A172 (cell line): Measurements from ENCODE around the gene ZNF230. TPM values are rescaled to one million over a fixed set of nuclear protein-coding genes. Genes with fewer than 3 reads are reported as not detected.

ENCODE experiments used
- DNase-seq: peaks from one replicate; pipeline ENCODE4 v3.0.0-alpha.2; 2015; ENCODE audit warnings: low spot score
- total RNA-seq: library from RNA; depleted of rRNA; stranded (reverse); fragments of >200 nt; shearing (Covaris generic); gene quantifications from 2 replicates; pipeline ENCODE4 v1.2.3, GENCODE V29; 2014; rRNA removed

ZNF230 gene
- 6.0 and 6.3 TPM in 2 replicates for total RNA-seq

DNA sequence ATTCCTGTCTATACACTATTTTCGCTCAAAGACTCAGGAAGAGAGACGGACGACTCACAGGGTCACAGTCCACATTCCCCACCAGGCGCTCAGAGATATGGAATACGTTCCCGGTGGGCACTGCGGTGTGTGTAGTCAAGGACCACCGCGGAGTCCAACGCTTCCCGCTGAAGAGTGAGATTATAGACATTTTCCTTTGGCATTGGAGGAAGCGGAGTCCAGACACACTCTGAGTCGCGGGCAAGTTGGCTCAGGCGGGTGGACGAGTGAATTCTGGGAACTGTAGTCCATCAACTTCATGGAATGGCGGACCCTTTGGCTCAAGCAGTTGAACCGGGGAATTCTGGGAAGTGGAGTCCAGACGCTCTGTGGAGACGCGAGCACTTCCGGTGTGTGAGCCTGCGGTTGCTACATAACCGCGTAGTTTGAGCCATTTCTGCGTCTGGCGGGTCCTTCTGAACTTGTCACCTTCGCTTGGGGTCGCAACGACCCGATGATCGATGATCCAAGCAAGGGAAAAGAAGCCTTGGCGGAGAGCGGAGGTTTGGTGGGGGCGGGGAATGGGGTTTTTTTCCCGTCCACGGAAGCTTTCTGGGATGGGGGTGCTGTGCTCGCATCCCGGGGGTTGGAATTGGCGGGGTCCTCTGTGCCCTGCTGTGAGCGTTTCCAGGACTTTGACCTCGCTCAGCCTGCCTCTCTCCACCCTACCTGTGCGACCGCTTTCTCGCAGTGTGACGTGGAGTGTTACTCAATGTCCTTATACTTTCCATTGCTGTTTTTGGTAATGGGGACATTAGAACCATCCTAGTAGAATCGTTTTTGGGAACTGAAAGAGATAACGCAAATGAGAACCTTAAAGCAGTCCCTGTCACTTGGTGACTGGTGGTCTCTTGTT lies at the start of gene ZNF230:
Gene ZNF230 (plus strand): TSS at position 392 of the 895 bp plus-strand sequence. CDS start 4,122 bp downstream, outside the sequence.
- DNase-seq: peak; percentile 95

- no peak for DNase-seq
Observed at GRCh38 chr19:43956827-43957226, 45.9 kb upstream of the ZNF230 start.

DNA sequence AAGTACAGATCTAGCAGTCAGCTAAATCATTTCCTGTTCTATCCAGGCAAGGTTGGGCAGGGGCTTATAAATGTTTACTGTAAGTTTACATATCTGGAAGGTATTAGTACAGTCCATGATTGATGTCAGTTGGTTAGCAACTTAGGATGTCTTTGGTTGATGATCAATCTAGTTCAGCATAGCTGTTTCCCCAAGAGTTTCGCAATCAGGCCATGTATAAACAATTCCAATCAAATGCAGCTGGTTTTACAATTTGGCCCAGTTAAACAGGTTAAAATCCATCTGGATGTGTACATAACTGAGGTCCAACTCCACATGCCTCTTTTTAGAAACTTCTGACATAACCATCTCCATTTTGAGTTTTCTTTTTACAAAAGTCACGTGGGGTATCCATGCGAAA lies 44.9 kb upstream of the ZNF230 start:
- DNase-seq: no peak

DNA sequence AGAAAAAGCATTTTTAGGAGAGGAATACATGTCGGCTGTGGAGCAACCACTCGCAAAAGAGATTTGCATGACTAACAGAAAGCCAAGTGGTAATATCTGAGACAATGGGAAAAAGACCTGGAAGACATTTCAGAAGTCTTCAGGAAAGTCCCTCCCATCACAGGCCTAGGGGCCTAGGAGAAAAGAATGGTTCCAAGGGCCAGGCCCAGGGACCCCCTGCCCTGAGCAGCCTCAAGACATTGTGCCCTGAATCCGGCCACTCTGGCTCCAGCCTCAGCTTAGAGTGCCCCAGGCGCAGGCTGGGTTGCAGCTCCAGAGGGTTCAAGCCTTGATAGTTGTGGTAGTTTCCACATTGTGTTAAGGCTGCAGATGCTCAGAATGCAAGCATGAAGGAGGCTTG lies 42.3 kb upstream of the ZNF230 start:
- DNase-seq: no peak

DNA sequence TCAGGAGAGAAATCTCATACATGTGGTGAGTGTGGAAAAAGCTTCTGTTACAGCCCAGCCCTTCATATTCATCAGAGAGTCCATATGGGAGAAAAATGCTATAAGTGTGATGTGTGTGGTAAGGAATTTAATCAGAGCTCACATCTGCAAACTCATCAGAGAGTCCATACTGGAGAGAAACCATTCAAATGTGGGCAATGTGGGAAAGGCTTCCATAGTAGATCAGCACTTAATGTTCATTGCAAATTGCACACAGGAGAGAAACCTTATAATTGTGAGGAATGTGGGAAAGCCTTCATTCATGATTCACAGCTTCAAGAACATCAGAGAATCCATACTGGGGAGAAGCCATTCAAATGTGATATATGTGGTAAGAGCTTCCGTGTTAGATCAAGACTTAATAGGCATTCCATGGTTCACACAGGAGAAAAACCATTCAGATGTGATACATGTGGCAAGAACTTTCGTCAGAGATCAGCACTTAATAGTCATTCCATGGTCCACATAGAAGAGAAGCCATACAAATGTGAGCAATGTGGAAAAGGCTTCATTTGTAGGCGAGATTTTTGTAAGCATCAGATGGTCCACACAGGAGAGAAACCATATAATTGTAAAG lies 36.6 kb upstream of the ZNF230 start:
- no peak for DNase-seq

GRCh38 chr19:43976732-43977131 lies 26.0 kb upstream of the ZNF230 start:
- DNase-seq: no peak

- DNase-seq: peak; percentile 2
Observed at GRCh38 chr19:43983544-43983911, 19.2 kb upstream of the ZNF230 start.

DNA sequence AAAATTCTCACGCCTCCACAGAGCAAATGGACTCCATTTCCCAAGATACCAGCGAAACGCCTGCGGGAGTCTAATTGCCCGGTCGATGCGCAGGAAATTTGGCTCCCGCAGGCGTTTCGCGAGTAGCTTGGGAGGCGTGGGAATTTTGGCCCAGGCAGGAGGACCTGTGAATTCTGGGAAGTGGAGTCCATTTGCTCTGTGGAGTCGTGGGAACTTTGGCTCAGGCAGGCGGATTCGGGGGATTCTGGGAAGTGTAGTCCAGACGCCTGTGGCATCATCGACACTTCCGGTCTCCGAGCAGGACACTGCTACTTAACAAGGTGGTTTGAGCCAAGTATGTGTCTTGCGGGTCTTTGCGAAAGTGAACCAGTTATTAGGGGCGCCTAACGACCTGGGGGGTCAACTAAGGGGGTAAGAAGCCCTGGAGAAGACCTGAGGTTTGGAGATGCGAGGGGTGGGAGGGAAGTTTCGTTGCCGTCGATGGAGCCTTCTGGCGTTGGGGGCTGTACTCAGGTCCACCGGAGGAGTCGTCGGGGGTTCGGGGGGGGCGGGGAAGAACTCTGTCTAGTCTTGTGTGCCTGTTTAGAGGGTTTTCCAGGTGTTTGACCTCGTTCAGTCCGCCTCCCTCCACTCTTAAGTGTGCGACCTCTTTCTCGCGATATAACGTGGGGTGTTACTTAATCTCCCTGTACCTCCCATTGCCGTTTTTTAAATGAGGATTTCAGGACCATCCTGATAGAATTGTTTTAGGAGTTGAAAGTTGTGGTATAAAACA lies 18.7 kb upstream of the ZNF230 start, which contains the start of gene ZNF155:
Gene ZNF155 (plus strand): TSS at position 277 of the 775 bp plus-strand sequence. CDS start 4,356 bp downstream, outside the sequence.
- DNase-seq: peak; percentile 98

DNA sequence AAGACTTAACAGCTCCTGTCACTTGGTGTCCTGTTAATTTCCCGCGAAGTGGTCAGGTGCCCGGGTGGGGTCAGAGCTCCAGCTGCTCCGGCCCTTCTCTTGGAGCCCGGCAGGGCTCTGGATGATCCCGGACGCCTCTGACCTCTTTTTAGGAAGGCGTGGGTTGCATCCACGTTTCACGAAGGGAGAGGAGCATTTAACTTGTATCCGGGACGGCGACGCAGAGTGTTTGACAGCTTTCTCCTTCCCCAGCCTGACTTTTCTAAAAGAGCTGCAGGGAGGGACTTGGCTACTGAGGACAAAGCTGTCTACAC lies 18.1 kb upstream of the ZNF230 start:
- no peak for DNase-seq

- peak; percentile 28 for DNase-seq
Observed at GRCh38 chr19:43997631-43998290, 5.0 kb upstream of the ZNF230 start.

DNA sequence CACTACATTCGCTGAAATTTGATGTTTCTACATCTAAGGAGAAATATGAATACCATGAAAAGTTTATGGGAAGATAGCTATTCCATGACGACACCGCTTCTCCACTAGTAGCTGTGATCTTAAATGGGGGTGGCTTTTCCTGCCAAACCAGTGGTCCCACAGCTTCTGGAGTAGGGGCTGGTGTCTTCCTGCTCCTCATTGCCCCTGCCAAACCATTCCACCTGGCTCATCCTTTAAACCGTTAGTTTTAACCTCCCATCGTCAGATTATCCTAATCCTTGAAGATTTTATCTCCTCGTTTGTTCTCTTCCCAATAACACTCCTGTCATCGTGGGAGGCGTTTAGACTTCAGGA lies 568 bp upstream of the ZNF230 start:
- no peak for DNase-seq

DNA sequence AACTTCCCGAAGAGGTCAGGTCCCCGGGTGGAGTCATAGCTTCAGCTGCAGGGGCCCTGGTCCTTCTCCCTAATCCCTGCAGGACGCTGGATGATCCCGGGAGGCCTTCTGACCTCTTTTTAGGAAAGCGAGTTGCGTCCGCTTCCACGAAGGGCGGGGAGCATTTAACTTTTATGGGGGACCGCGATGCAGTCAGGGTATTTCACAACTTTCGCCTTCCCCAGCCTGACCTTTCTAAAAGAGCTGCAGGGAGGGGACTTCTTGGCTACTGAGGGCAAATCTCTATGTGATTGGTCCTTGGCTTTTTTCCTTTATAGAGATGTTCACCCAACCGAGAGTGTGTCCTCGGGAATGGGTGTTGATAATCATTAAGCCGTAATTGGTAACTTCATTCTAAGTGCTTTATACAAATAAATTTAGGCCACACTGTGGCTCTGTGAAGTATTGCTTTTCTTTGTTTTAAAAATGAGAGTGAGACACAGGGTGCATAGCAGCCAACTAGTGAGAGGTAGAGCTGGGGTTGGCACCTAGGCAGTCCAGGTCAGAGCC lies 778 bp downstream of the ZNF230 start:
- DNase-seq: no peak

GRCh38 chr19:44005973-44006372 lies 3.2 kb downstream of the ZNF230 start:
- no peak for DNase-seq

- no peak for DNase-seq
Observed at GRCh38 chr19:44007473-44007872, 4.7 kb downstream of the ZNF230 start.

- no peak for DNase-seq
Observed at GRCh38 chr19:44010468-44010867, 7.7 kb downstream of the ZNF230 start.

DNA sequence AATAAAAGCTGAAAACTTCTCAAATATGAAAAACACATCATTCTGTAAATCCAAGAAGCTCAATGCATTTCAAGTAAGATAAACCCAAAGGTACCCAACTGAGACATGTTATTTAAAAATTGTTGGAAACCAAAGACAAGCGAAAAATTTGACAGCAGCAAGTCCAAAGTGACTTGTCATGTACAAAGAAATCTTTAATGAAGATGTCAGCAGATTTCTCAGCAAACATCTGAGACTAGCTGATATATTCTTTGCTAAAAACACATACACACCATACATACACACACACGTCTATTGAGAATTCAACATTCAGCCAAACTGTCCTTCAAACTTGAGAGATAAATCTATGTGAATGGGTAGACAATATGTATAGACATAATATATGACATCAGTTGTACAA lies 16.7 kb downstream of the ZNF230 start:
- no peak for DNase-seq

GRCh38 chr19:44021221-44021620 lies 18.5 kb downstream of the ZNF230 start:
- DNase-seq: no peak

DNA sequence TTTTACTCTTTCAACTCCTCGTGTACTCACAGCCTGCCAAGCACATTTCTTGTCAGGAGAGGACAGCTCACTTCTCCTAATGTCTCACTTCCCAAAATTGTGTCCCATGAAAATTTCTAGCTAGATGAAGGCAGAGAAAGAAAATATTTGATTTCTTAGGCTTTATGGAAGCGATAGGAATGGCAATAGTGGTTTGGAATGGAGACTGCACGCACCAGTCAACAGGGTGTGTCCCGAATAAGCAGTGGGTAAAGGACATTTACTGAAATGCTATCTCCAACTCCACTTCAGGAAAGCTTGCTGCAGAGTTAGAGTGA lies 22.1 kb downstream of the ZNF230 start:
- DNase-seq: no peak

DNA sequence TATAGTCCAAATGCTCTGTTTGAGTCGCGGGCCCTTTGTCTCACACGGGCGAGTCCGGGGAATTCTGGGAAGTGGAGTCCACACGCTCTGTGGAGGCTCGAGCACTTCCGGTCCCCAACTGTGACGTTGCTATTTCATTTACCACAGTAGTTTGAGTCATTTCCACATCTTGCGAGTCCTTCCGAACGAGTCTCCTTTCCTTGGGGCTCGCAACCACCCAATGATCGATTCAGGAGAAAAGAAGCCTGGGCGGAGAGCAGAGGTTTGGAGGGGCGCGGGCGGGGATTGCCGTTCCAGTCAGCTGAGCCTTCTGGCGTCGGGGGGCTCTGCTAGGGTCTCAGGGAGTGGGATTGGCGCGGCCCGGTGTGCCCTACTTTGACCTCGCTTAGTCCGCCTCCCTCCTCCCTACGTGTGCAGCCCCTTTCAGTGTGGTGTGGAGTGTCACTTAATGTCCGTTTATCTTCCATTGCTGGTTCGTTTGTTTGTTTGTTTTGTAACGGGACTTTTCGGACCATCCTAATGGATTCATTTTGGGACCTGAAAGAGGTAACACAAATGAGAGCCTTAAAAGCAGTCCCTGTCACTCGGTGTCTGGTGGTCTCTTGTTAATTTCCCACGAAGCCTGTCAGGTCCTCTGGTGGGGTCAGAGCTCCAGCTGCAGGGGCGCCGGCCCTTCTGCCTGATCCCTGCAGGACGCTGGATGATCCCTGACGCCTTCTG lies 22.6 kb downstream of the ZNF230 start, which contains the start of gene ZNF222:
Gene ZNF222 (plus strand): TSS at position 163 of the 720 bp plus-strand sequence. CDS start 58 bp downstream, at position 221.
- peak; percentile 87 for DNase-seq

DNA sequence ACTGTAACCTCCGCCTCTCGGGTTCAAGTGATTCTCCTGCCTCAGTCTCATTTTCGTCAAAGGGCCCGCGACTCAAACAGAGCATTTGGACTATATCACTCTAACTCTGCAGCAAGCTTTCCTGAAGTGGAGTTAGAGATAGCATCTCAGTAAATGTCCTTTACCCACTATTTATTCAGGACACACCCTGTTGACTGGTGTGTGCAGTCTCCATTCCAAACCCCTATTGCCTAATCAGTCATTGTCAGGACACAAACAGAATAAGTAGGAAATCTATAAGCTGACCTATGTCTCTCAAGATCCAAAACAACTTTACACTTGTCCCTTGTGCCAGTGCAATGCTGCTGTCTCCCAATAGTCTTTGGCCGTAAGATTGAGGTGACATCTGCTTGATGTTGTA lies 23.9 kb downstream of the ZNF230 start:
- no peak for DNase-seq

DNA sequence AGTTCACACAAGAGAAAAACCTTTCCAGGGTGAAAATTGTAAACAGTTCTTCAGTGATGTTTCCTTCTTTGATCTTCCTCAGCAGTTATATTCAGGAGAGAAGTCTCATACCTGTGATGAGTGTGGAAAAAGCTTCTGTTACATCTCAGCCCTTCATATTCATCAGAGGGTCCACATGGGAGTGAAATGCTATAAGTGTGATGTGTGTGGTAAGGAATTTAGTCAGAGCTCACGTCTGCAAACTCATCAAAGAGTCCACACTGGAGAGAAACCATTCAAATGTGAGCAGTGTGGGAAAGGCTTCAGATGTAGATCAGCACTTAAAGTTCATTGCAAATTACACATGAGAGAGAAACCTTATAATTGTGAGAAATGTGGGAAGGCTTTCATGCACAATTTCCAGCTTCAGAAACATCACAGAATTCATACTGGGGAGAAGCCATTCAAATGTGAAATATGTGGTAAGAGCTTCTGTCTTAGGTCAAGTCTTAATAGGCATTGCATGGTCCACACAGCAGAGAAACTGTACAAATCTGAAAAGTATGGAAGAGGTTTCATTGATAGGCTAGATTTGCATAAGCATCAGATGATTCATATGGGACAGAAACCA lies 29.3 kb downstream of the ZNF230 start:
- DNase-seq: no peak
